ENCODE results near the gene HECW1. TPM values are rescaled to one million over a fixed set of nuclear protein-coding genes. Genes with fewer than 3 reads are reported as not detected.

Gene HECW1
- total and polyA plus RNA-seq, 2 experiments from 2014 or later = 2.0 to 4.8 TPM

DNA sequence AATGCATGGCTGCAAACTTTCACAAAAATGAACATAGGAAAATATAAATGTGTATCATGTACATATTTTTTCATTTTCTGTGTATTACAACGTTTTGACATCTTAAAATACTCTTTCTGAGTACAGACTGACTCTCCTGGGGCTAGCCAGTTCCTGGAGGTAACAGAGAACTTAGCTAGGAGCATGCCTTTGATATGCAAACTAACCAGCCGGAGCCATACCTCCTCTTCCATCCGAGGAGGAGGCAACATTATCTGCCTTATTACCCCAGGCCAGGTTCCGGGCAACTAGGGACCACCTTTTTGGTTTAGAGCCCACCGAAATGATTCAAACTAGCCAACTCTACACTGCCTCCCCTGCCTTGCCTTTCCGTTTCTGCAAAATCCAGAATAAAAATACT is 33.7 kb upstream of the HECW1 start:
- H3K36me3 ChIP-seq (ENCODE audit: low read depth) = no peaks in the 10 kb centered on the region
- no peak for TF ChIP-seq EZH2 (IDR thresholded peaks at IDR 0.05; ENCODE audit: insufficient read depth, poor library complexity, severe bottlenecking)
- H3K9me2 ChIP-seq (ENCODE audit: insufficient read depth) = no peaks in the 10 kb centered on the region
- DNase-seq = no peak
- H2AFZ ChIP-seq = no peak overlapping the region
- no peaks in the 10 kb centered on the region for H3K9me3 ChIP-seq (ENCODE audit: low read depth)
- WGBS, 2 experiments (ENCODE audit: low coverage in 1 of 2, low lambda C conversion rate in 2 of 2, missing lambda C conversion rate in 2 of 2) = 56 to 65% methylated on average over 6 of the region's 6 CpGs
- H3K79me2 ChIP-seq (ENCODE audit: insufficient read depth) = no peaks in the 10 kb centered on the region
- 0 out of 2 replicates have a peak, but pooled peaks cover 8% of the 10 kb centered on the region for H3K27me3 ChIP-seq (replicated peaks; ENCODE audit: insufficient read depth)
- no peaks in the 10 kb centered on the region for H4K20me1 ChIP-seq (ENCODE audit: insufficient read depth)
- in situ Hi-C loops (cut with MboI) = no loop called here
- H3K4me2 ChIP-seq (ENCODE audit: unreplicated experiment) = no peak overlapping the region
- no peaks in the 10 kb centered on the region for H3F3A ChIP-seq (ENCODE audit: insufficient read depth)
- H3K9ac ChIP-seq = no peak overlapping the region
- H3K4me3 ChIP-seq = no peak overlapping the region
- no peaks in the 10 kb centered on the region for H3K4me1 ChIP-seq (ENCODE audit: insufficient read depth)
- no peak overlapping the region for H3K27ac ChIP-seq

DNA sequence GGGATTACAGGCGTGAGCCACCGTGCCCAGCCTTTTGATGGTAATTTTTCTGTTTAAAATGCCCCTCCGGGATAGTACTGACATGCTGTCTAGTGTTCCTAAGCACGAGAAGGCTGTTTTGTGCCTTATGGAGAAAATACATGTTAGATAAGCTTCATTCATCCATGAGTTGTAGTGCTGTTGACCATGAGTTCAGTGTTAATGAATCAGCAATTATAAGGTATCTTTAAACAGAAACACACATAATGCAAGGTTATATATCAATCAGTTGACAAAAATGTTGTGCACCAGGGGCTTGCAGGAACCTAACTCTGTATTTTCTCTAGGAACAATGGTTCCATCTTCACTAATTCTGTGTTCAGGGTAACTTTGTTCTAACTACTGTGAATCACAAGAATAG is 30.8 kb upstream of the HECW1 start:
- Histone ChIP-seq H3K27me3 (replicated peaks; ENCODE audit: insufficient read depth) (no peaks in the 10 kb centered on the region), H3K9ac (no peak overlapping the region), H3K4me1 (ENCODE audit: insufficient read depth) (no peaks in the 10 kb centered on the region), H2AFZ (no peak overlapping the region), H3K4me2 (ENCODE audit: unreplicated experiment) (no peak overlapping the region), H3K9me3 (ENCODE audit: low read depth) (no peaks in the 10 kb centered on the region), H3K36me3 (ENCODE audit: low read depth) (no peaks in the 10 kb centered on the region), H3K9me2 (ENCODE audit: insufficient read depth) (no peaks in the 10 kb centered on the region), H3K4me3 (no peak overlapping the region), H3K27ac (no peak overlapping the region), H4K20me1 (ENCODE audit: insufficient read depth) (no peaks in the 10 kb centered on the region), H3F3A (ENCODE audit: insufficient read depth) (no peaks in the 10 kb centered on the region), H3K79me2 (ENCODE audit: insufficient read depth) (no peaks in the 10 kb centered on the region)
- in situ Hi-C loops (cut with MboI) = no loop called here
- no peak for DNase-seq
- 54 to 55% methylated on average over 4 of the region's 4 CpGs for WGBS, 2 experiments (ENCODE audit: low coverage in 1 of 2, low lambda C conversion rate in 2 of 2, missing lambda C conversion rate in 2 of 2)
- TF ChIP-seq EZH2 (IDR thresholded peaks at IDR 0.05; ENCODE audit: insufficient read depth, poor library complexity, severe bottlenecking) (no peak), EZH2phosphoT487 (IDR thresholded peaks at IDR 0.05; ENCODE audit: insufficient read depth, low read depth) (no peak)

DNA sequence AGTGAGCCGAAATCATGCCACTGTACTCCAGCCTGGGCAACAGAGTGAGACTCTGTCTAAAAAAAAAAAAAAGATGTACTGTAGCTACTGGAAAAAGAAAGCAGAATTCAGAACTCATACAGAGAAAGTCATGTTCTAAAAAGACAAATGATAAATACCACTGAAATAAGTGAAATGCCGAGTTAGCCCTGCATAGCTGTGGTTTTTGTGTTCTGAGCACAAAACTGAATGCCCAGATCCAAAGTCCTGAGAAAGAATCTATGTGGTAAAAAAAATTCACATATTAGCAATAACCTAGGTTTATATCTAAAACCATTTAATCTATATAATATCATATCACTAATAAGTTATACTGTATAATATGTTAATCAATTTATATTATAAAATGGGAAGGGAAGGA is 29.3 kb upstream of the HECW1 start:
- no peak overlapping the region for H3K9ac ChIP-seq
- H3K4me2 ChIP-seq (ENCODE audit: unreplicated experiment) = no peak overlapping the region
- no peaks in the 10 kb centered on the region for H3K9me3 ChIP-seq (ENCODE audit: low read depth)
- no peaks in the 10 kb centered on the region for H3K9me2 ChIP-seq (ENCODE audit: insufficient read depth)
- no peak overlapping the region for H3K27ac ChIP-seq
- peaks cover 7% of the 10 kb centered on the region; the same call in 1 of the 2 replicates for H3K27me3 ChIP-seq (replicated peaks; ENCODE audit: insufficient read depth)
- H4K20me1 ChIP-seq (ENCODE audit: insufficient read depth) = no peaks in the 10 kb centered on the region
- no peak overlapping the region for H2AFZ ChIP-seq
- no peak for TF ChIP-seq EZH2phosphoT487 (IDR thresholded peaks at IDR 0.05; ENCODE audit: insufficient read depth, low read depth)
- no peak for TF ChIP-seq EZH2 (IDR thresholded peaks at IDR 0.05; ENCODE audit: insufficient read depth, poor library complexity, severe bottlenecking)
- WGBS, 2 experiments (ENCODE audit: low coverage in 1 of 2, low lambda C conversion rate in 2 of 2, missing lambda C conversion rate in 2 of 2) = 58 to 61% methylated on average over 2 of the region's 2 CpGs
- H3K79me2 ChIP-seq (ENCODE audit: insufficient read depth) = no peaks in the 10 kb centered on the region
- peak; percentile 27 for DNase-seq
- no peaks in the 10 kb centered on the region for H3K36me3 ChIP-seq (ENCODE audit: low read depth)
- in situ Hi-C loops (cut with MboI) = no loop called here
- H3K4me1 ChIP-seq (ENCODE audit: insufficient read depth) = no peaks in the 10 kb centered on the region
- no peak overlapping the region for H3K4me3 ChIP-seq
- H3F3A ChIP-seq (ENCODE audit: insufficient read depth) = no peaks in the 10 kb centered on the region

DNA sequence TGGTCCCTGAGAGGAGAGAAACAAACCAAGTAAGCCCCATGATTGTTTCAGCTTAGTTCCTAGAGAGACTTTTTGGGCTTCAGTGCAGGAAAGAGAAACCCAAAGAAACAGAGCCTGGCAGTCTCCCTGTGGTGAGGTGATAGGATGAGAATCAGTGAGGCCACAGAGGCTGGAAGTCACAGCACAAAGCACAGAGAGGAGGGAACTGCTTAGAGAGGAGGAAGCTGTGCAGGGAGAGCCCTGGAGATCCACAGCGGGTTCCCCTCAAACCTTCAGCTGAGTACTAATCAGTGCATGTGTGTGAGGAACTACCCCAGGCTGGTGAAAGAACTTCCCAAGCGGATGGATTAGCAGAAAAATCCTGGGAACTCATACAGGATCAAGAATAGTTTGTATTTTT is 27.4 kb upstream of the HECW1 start:
- no peaks in the 10 kb centered on the region for H3K36me3 ChIP-seq (ENCODE audit: low read depth)
- no peak for TF ChIP-seq EZH2phosphoT487 (IDR thresholded peaks at IDR 0.05; ENCODE audit: insufficient read depth, low read depth)
- H3K4me1 ChIP-seq (ENCODE audit: insufficient read depth) = no peaks in the 10 kb centered on the region
- WGBS, 2 experiments (ENCODE audit: low coverage in 1 of 2, low lambda C conversion rate in 2 of 2, missing lambda C conversion rate in 2 of 2) = 83 to 84% methylated on average over 2 of the region's 2 CpGs
- no peak overlapping the region for H3K27ac ChIP-seq
- H2AFZ ChIP-seq = no peak overlapping the region
- H3F3A ChIP-seq (ENCODE audit: insufficient read depth) = no peaks in the 10 kb centered on the region
- no peak for DNase-seq
- H3K27me3 ChIP-seq (replicated peaks; ENCODE audit: insufficient read depth) = peaks cover 7% of the 10 kb centered on the region; the same call in 1 of the 2 replicates
- H4K20me1 ChIP-seq (ENCODE audit: insufficient read depth) = no peaks in the 10 kb centered on the region
- H3K4me3 ChIP-seq = no peak overlapping the region
- H3K79me2 ChIP-seq (ENCODE audit: insufficient read depth) = no peaks in the 10 kb centered on the region
- H3K9me3 ChIP-seq (ENCODE audit: low read depth) = no peaks in the 10 kb centered on the region
- in situ Hi-C loops (cut with MboI) = no loop called here
- H3K9me2 ChIP-seq (ENCODE audit: insufficient read depth) = no peaks in the 10 kb centered on the region
- H3K9ac ChIP-seq = no peak overlapping the region
- H3K4me2 ChIP-seq (ENCODE audit: unreplicated experiment) = no peak overlapping the region

DNA sequence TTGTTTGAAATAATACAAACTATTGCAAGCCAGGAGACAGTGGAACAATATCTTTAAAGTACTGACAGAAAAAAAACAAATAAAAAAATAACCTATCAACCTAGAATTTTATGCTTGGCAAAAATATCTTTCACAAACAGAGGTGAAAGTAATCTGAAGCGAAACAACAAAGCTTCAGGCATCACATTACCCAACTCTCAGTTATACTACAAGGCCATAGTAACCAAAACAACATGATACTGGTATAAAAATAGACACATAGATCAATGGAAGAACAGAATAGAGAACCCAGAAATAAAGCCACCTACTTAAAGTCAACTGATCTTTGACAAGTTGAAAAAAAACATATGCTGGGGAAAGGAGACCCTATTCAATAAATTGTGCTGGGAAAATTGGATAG is 26.5 kb upstream of the HECW1 start:
- no peaks in the 10 kb centered on the region for H3K4me1 ChIP-seq (ENCODE audit: insufficient read depth)
- no peaks in the 10 kb centered on the region for H3K79me2 ChIP-seq (ENCODE audit: insufficient read depth)
- H3K9me2 ChIP-seq (ENCODE audit: insufficient read depth) = no peaks in the 10 kb centered on the region
- WGBS, 2 experiments (ENCODE audit: low coverage in 1 of 2, low lambda C conversion rate in 2 of 2, missing lambda C conversion rate in 2 of 2) = 72 to 75% methylated on average over 1 of the region's 1 CpG
- no peaks in the 10 kb centered on the region for H3F3A ChIP-seq (ENCODE audit: insufficient read depth)
- no peaks in the 10 kb centered on the region for H3K36me3 ChIP-seq (ENCODE audit: low read depth)
- no peak overlapping the region for H3K27ac ChIP-seq
- no peaks in the 10 kb centered on the region for H4K20me1 ChIP-seq (ENCODE audit: insufficient read depth)
- H3K4me3 ChIP-seq = no peak overlapping the region
- TF ChIP-seq EZH2 (IDR thresholded peaks at IDR 0.05; ENCODE audit: insufficient read depth, poor library complexity, severe bottlenecking) (no peak), EZH2phosphoT487 (IDR thresholded peaks at IDR 0.05; ENCODE audit: insufficient read depth, low read depth) (no peak)
- no peak overlapping the region for H2AFZ ChIP-seq
- no peaks in the 10 kb centered on the region for H3K9me3 ChIP-seq (ENCODE audit: low read depth)
- DNase-seq = no peak
- no peak overlapping the region for H3K9ac ChIP-seq
- H3K27me3 ChIP-seq (replicated peaks; ENCODE audit: insufficient read depth) = peaks cover 7% of the 10 kb centered on the region; the same call in 1 of the 2 replicates
- in situ Hi-C loops (cut with MboI) = no loop called here
- no peak overlapping the region for H3K4me2 ChIP-seq (ENCODE audit: unreplicated experiment)
